ENCODE results near the gene TRNP1.

The TRNP1 gene

GRCh38 chr1:26959722-26960624 is 33.5 kb upstream of the TRNP1 start, which contains the start of gene KDF1:
Gene KDF1, minus strand, starts transcription at chr1:26960468. Its CDS starts 8,088 bp downstream, at chr1:26952380.
- peak; percentile 32 for TF ChIP-seq CTCF (IDR thresholded peaks at IDR 0.05; ENCODE audit: borderline replicate concordance, insufficient read depth, low read depth, low read length)
- H3K4me3 ChIP-seq (ENCODE audit: low read depth, low read length) = peak within 1 kb of the TSS; percentile 8

- TF ChIP-seq CTCF (IDR thresholded peaks at IDR 0.05; ENCODE audit: borderline replicate concordance, insufficient read depth, low read depth, low read length) = no peak
- no peak overlapping the region for H3K4me3 ChIP-seq (ENCODE audit: low read depth, low read length)
Measured at GRCh38 chr1:26960625-26960966, 32.9 kb upstream of the TRNP1 start.

- TF ChIP-seq CTCF (IDR thresholded peaks at IDR 0.05; ENCODE audit: borderline replicate concordance, insufficient read depth, low read depth, low read length) = no peak
Measured at GRCh38 chr1:26961826-26962225, 31.7 kb upstream of the TRNP1 start.

GRCh38 chr1:26965213-26965612 is 28.3 kb upstream of the TRNP1 start:
- no peak for TF ChIP-seq CTCF (IDR thresholded peaks at IDR 0.05; ENCODE audit: borderline replicate concordance, insufficient read depth, low read depth, low read length)
- H3K4me3 ChIP-seq (ENCODE audit: low read depth, low read length) = no peak overlapping the region

More at GRCh38 chr1:26961826-26962225, 31.7 kb upstream of the TRNP1 start:
- no peak overlapping the region for H3K4me3 ChIP-seq (ENCODE audit: low read depth, low read length)

- no peak for TF ChIP-seq CTCF (IDR thresholded peaks at IDR 0.05; ENCODE audit: borderline replicate concordance, insufficient read depth, low read depth, low read length)
- no peak overlapping the region for H3K4me3 ChIP-seq (ENCODE audit: low read depth, low read length)
Measured at GRCh38 chr1:26965628-26966027, 27.9 kb upstream of the TRNP1 start.

GRCh38 chr1:26970810-26971209 is 22.7 kb upstream of the TRNP1 start:
- no peak overlapping the region for H3K4me3 ChIP-seq (ENCODE audit: low read depth, low read length)
- no peak for TF ChIP-seq CTCF (IDR thresholded peaks at IDR 0.05; ENCODE audit: borderline replicate concordance, insufficient read depth, low read depth, low read length)

GRCh38 chr1:26971590-26971989 is 21.9 kb upstream of the TRNP1 start:
- no peak overlapping the region for H3K4me3 ChIP-seq (ENCODE audit: low read depth, low read length)
- no peak for TF ChIP-seq CTCF (IDR thresholded peaks at IDR 0.05; ENCODE audit: borderline replicate concordance, insufficient read depth, low read depth, low read length)
